HG03097 (cell line): ENCODE data around the gene MAPKAP1.
"Not testable (repeated sequence)": the region's sequence is repeated elsewhere in the genome, so short reads cannot be mapped to it uniquely, and the experiment has no call there.

Experiments
- ATAC-seq: cut with Tn5 transposase; IDR thresholded peaks from one replicate; pipeline ENCODE4 v1.9.1; 2021; ENCODE audit not compliant: unreplicated experiment, low FRiP score

Gene MAPKAP1

DNA sequence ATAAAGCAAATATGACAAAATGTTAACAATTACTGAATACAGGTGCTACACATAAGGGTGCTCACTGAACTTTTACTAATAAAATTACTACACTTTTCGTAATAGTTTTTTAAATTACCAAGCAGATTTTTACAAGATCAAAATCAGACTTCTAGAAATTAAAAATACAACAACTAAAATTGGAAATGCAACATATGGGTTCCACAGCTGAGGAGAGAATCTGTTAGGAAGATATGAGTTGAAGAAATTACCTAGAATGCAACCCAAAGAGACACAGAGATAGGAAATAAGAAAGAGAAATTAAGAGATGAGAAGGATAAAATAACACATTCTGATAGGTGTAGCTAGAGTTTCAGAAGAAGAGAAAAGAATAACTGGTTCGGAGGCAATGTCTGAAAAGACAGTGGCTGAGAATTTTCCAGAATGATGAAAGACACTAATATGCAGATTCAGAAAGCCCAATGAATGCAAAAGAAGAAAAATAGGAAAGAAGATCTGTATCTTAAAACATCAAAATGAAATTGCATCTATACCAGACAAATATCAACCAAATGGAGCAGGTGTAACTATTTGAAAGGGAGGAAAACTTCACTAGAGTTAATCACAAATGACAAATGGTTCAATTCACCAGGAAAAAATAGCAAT, 95.8 kb downstream of the MAPKAP1 start:
- ATAC-seq = no peak

DNA sequence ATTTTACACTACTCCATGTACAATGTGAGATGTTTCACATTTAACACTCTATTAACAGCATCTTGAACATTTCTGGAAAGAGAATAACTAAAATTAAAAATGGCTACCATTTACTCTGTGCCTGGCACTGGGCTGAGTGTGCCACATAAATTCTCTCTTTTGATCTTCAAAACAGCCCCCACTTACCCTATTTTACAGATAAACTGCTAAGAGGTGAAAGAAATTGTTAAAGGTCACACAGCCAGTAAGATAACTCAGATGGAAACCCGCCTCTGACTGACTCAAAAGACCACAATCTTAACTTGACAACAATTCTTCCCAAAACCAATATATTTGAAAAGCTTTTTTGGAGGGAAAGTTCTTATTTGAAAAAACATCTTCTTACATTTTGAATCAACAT, 97.3 kb downstream of the MAPKAP1 start:
- no peak for ATAC-seq

DNA sequence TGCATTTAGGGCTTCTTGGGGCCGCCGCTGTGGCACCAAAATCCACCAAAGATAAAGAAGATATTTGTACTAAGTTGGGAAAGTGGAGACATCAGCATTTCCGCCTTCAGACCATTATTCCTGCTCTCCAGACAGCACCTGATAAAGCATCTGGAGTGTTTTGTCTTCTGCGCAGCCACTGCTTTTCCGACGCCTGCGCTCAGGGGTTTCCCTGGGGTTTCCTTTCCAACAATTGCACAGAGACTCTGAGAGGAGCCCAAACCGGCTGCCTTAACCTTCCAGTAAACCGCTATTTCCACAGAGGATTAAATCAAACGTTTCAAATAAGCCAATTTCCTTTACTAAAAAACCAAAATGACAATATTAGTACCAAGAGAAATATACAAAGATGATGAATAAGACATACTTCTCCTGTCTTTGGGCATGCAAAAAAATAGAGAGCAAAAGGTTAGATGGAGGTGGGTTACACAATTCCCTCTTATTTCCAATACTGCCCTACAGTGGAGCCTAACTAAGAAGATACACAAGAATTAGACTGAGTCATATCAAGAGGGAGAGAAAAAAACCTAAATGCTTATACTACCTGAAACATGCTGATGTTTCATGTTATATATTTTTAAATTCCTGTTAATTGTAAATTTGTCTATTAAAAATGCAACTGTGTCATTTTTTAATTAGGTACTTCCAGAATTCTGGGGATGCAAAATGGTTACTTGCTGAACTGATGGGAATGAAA, 98.4 kb downstream of the MAPKAP1 start:
- ATAC-seq = no peak

DNA sequence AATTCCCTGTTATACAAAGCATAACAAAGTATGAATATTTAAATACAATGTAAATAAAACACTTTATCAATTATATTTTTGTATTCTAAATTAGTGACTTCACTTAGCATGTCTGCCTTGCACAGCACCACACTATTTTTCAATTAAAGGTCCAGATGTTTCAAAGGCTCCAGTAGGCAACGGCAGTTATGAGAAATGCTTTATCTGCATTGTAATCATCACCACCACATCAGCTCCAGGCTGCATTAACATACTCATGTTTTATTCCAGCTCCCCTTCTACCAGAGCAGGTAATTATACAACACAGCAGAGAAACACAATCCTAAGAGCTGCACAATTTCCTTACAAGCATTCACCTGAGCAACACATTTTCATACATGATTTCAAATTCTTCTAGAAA, 102.8 kb downstream of the MAPKAP1 start:
- ATAC-seq = no peak

DNA sequence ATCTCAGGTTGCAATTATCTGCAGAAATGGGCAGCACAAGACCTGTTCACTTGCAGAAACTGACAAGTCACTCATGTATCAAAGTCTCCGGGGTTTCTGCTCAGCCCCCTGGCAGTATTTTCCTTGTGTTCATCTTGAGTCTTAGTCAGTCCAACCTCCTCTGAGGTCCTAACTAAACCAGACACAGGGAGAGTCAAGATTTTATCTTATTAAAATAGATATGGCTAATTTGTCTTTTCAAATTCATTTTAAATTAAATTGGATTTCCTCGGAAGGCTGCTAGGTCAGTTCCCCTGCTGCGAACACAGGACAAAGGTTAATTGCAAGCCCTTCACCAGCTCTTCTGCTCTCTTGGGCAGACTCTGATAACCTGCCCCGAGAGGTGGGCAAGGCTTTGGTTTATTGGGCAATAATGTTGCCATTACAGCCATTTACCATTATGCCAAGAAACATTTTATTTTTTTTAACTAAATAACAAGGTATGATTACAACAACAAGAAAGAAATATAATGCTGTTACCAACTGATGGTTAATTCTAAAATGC, 103.5 kb downstream of the MAPKAP1 start:
- ATAC-seq = no peak

DNA sequence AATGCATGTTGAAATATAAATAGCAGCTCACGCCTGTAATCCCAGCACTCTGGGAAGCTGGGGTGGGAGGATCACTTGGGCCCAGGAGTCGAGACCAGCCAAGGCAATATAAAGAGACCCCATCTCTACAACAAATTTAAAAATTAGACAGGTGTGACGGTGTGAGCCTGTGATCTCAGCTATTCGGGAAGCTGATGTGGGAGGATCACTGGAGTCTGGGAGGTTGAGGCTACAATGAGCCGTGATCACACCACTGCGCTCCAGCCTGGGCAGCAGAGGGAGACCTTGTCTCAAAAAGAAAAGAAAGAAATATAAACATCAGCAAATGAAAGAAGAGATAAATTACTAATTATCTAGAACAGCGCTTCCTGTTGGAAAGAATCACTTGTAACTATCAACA, 105.0 kb downstream of the MAPKAP1 start:
- ATAC-seq = no peak

DNA sequence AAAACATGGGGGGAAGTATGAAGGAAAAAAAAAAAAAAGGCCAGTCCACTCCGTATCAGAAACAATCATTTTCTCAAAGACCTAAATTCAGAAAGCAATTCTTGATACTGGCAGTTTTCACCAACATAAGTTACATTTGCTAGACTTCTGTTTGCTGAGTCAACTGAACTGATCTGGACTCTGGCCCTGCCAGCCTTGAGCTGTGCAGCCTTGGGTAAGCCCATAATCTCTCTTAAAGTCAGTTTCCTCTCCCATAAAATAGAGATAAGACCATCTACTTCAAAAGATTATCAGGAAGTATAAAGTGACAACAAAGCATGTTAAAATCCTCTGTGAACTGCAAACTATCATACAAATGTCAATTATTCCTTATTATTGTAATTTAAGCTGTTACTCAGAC, 106.8 kb downstream of the MAPKAP1 start:
- no peak for ATAC-seq

DNA sequence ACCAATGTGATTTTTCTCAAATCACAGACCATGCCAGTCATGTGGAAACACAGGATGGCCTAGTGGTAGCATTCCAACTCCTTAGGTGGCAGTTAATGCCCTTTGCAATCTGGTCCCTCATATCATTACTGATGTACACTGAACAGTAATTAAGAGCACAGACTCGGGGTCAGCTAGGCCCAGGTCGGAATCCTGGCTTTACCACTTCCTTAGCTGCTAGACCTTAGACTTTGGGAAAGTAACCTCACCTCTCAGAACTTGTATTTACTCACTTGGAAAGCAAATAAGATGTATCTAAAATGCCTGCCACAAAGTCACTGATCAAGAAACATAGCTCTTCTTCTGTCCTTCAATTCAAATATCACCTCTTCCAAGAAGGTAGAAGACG, 112.8 kb downstream of the MAPKAP1 start:
- no peak for ATAC-seq

DNA sequence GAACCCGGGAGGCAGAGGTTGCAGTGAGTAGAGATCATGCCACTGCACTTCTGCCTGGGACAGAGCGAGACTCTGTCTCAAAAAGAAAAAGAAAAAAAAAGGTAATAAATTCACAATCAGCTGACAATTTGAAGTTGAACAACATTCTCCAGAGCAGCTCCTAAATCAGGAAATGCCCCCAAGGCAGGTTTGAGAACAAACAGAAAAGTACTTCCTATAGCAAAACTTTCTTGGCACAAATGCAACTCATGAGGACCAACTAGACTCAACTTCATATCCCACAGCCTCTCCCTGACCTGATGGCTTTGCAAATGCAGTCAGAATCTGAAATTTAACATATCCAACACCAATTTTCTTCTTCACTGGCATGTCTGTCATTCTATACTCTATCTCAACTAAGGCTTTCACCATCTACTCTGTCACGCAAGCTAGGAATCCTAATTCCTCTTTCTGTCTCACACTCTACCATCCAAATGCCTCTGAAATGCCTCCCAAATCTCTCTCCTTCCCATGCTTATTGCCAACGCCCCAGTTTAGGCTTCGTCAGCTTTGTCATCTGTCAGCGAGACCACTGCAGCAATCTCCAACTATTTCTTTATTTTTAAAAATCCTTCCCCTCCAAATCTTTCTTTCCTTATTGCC, 113.3 kb downstream of the MAPKAP1 start:
- ATAC-seq = no peak

DNA sequence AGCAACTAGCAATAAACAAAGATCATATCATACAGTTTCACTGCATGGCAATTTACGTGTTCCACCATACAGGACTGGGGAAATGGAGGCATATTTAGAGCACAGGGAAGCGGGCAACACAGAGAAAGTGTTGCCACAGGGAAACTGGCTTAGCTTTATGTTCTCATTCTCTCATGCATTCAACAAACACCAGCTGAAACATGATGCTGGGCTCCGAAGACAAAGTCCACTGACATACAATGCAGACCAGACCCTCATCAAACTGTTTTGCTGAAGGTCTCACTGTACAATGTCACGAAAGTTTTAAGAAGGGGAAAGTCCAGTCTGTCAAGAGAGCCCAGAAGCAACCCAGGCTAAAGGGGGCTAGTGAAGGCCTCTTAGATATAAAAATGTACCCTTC, 115.1 kb downstream of the MAPKAP1 start:
- ATAC-seq = no peak

DNA sequence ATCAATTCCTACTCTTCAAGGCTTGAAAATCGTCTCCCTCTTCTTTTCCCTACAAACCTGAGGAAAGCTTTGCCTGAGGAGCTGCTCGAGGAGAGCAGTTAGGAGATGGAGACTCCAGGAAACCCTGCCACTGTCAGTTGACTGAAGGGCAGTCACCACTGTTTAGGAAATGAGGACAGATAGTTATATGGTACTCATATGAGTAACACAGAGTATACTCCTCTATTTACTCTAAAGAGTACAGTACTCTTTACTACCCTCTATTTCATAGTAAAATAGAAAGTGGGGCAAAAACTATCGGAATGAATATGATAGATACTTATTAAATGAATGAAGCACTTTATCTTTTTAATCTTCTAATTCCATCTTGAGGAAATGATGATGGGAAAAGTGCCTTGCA, 115.8 kb downstream of the MAPKAP1 start:
- ATAC-seq = no peak

DNA sequence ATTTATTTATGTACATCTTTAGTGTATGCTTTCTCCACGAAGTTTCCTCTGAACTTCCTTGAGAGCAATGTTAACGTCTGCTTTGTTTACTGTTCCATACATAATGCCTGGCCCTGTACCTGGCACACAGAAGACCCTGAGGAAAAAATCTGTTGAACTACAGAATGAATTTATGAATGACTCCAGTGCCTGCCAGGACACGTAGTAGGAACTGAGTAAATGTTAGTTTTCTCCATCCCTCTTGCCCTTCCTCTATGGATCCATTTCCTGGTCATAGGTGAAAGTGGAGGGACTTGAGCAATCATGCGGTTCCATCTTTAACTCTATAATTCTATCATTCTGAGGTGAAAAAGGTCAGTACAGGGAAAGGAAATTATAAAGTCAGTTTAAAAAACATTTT, 117.7 kb downstream of the MAPKAP1 start:
- no peak for ATAC-seq

DNA sequence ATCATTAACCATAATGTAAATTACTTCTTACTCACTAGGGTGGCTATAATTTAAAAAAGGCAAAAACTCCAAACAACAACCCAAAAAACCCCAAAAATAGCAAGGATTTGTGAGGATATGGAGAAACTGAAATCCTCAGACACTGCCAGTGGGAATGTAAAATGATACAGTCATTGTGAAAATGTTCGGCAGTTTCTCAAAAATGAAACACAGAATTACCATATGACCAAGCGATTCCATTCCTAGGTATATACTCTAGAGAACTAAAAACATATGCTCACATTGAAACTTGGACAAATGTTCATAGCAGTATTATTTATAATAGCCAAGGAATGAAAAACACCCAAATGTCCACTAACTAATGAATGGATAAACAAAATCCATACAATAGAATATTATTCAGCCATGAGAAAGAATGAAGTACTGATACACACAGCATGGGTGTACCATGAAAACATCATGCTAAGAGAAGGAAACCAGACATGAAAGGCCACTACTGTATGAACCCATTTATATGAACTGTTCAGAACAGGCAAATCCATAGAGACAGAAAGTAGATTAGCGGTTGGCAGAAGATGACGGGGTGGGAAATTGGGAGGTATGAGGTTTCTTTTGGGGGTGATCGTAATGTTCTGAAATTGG, 119.1 kb downstream of the MAPKAP1 start:
- ATAC-seq = no peak

DNA sequence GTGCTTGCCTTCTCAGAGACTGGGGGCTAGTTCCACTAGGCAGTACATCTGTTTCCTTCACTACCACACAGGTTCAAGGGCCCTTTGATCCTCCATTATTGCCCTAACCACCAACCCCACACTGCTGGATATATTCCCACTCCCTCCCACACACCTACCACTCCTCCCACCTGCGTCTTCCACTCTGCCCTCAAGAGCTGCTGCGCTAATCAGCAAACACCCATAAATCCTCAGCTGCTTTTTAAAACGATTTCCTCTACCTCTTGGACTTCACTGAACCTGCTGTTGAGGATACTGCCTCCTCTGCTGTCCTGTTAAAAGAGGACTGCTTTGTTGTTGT, 120.9 kb downstream of the MAPKAP1 start:
- no peak for ATAC-seq

DNA sequence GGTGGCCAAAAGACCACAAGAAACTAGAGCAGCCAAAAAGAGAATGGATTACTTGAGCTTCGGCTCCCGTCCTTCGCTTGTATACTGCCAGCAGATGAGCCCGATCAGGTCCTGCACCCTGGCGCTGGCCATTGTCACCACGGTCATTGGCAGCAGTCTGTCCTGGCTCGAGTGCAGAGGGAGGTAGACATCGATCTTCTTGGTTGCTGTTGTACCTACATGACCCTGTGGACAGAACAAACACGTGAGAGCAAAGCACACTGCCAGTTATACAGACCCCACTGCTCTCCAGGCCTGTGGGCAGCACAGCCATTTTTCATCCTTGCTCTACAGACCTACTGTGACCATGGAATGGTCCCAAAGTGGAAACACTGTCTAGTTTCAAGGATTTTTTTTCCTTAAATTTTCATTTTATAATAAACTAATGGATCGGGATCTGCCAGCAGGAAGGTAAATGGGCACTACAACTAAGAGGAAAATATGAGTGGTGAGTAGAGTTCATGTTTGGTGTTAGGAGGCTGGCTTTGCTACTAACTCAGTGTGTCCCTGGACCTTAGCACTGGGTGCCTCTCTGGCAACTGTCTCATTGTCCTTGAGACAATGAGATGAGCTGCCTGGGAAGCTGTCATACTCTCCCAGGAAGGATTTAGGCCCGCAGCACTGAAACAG, 121.4 kb downstream of the MAPKAP1 start:
- no peak for ATAC-seq

DNA sequence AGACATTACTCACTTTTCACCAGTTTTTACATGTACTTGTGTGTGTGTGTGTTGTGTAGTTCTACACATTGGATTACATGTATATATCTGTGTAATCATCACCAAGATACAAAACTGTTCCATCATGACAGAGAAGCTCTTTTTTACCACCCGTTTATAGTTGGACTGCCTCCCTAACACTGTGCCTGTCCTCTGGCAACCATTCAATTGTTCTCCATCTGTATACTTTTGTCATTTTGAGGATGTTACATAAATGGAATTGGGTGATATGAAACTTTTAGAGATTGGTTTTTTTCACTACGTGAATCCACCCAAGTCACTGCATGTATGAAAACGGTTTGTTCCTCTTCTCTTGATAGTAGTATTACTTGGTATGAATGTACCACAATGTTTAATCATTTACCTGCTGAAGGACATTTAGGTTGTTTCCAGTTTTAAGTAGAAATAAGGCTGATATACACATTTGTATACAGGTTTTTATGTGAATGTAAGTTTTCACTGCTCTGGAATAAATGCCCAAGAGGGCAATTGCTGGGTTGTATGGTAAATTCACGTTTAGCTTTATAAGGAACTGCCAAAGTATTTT, 126.2 kb downstream of the MAPKAP1 start:
- ATAC-seq = no peak

DNA sequence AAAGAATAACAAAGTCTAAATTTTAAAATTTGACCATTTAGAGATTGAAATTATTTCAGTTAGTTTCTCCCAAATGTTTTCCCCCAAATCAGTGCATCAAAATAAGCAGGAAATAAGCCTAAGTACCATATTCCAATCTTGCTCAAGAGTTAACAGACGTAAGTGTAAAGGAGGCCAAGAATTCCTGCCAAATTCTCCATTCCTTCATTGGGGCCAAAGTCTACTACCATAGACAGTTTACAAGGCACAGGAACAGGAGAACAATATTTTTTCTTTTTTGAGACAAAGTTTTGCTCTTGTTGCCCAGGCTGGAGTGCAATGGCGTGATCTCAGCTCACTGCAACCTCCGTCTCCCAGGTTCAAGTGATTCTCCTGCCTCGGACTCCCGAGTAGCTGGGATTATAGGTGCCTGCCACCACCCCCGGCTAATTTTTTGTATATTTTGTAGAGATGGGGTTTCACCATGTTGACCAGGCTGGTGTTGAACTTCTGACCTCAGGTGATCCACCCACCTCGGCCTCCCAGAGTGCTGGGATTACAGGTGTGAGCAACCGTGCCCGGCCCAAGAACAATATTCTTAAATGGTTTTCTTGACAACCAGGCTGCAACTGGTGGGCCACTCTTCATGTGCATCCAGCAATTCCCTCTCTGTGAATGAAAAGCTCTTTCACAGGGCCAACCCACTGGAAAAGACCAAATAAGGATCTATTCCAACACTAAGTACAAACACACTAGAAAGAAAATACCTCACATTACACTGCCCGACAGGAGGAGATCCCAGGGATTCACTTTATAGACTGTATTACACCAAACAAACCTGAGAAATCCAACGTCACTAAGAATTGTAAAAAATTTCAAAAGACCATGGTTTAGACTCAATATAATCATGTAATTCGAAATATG, 127.7 kb downstream of the MAPKAP1 start:
- ATAC-seq = no peak

DNA sequence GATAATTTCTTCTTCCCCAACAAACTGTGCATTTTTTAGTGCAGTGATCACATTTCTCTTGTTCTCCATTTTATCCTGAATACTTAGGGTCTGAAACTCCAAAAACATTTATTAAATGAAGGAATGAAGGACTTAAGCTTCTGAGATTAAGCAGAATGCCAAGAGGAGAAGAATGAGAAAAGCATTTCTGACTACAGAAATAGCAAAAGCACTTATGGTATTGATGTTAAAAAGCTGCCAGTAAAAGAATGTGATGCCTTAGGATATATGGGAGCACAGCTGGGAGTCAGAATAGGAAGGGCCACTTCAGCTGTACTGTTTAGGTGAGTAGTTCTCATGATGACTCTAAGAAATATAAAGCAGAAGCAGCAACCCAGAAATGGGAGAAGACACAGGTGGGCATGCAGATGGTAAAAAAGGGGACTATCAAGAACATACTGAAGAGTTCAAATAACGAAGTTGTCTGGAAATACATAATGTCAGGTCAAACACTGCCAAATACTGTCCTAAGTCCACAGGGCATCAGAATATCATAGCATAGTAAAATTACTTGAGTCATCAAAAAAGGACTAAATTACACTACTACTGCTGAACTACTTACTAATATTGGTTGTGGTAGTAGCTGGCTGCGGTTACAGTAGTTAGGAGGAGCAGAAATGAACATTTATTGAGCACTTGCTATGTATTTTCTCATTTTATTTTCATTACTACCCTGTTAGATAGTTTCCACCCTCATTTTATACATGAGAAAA, 132.7 kb downstream of the MAPKAP1 start:
- no peak for ATAC-seq

DNA sequence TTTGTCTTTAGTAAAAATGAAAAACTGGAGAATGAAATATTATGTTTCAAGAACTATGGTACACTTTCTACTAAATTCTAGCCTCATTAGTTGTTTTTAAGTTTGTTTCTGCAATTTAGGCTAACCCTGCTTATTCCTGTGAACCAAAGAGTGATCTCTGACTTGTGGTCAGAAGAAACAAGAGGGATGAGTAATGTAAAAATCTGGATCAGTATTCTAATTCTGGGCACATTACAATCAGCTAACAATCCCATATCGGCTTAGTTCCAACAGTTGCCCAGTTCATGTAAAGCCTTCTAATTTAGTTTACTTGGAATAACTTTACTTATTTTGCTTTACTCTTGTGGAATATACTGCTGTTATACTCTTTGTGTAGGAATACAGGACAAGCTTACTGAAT, 134.5 kb downstream of the MAPKAP1 start:
- not testable (repeated sequence) for ATAC-seq
